GM18907 (cell line): ENCODE measurements around the gene HIPK3.
A peak's percentile ranks its signal among the peaks of the same experiment; 100 is the strongest.

Experiments used
- ATAC-seq: cut with Tn5 transposase; IDR thresholded peaks from one replicate; pipeline ENCODE4 v1.9.1; 2021; ENCODE audit warnings: mild to moderate bottlenecking, moderate library complexity; ENCODE audit not compliant: unreplicated experiment

Gene HIPK3

DNA sequence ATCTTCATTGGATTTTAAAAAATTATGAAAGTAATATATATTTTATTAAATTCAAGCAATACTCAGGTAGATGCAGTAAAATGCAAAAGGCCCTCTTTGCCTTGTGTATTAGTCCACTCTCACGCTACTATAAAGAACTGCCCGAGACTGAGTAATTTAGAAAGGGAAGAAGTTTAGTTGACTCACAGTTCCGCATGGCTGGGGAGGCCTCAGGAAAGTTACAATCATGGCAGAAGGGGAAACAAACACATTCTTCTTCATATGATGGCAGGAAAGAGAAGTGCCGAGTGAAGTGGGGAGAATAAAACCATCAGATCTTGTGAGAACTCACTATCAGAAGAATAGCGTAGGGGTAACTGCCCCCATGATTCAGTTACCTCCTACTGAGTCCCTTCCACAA lies 130.8 kb downstream of the HIPK3 start:
- peak; percentile 53 for ATAC-seq

DNA sequence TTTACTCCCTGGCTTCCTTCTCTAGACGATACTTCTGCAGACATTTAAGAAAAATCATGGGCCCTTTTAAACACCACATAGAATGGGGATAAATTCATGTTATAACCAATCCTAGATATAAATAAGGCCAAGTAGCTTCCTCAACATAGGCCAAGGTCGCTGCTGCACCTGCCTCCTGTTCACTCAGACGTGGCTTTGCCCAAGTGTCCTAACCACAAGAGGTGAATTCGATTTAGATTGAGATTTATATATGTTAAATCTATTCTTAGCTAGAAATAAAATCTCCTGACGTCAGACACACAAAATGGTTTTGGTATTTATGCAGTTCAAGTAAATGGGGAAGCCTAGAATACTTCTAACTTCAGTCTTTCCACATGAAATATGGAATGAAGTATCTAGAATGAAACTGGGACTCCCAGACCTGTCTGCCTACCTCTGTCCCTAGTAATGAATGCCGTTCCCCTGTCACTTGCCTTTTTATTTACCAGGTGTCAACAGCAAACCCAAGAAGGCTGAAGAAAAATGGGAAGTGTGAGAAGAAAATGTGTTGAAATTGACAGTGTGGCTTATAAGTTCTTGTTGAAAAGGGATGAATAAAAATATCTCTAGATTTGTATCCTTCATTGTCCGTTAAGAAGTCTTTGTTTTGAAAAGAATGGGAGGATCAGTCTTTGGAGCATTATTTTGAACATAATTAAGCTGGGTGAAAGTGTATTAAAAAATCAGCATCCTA lies 131.8 kb downstream of the HIPK3 start:
- ATAC-seq: no peak

DNA sequence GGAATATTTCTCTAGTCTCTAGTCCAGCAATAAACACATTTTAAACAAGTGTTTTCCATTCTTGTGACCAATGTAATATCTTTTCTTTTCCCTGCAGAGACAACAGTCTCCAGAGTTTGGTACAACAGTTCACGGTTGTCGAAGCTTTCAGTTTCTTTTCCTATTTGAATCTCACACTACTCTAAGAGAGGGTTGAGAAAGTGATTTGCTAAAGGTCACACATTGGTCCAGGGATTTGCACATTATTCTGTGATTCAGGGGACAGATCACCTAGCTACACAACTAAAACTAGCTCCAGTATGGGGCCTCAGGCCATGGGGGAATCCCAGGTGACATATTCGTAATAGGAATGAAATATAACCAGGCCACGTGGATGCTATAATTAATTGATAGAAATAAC lies 132.5 kb downstream of the HIPK3 start:
- ATAC-seq: peak; percentile 63

DNA sequence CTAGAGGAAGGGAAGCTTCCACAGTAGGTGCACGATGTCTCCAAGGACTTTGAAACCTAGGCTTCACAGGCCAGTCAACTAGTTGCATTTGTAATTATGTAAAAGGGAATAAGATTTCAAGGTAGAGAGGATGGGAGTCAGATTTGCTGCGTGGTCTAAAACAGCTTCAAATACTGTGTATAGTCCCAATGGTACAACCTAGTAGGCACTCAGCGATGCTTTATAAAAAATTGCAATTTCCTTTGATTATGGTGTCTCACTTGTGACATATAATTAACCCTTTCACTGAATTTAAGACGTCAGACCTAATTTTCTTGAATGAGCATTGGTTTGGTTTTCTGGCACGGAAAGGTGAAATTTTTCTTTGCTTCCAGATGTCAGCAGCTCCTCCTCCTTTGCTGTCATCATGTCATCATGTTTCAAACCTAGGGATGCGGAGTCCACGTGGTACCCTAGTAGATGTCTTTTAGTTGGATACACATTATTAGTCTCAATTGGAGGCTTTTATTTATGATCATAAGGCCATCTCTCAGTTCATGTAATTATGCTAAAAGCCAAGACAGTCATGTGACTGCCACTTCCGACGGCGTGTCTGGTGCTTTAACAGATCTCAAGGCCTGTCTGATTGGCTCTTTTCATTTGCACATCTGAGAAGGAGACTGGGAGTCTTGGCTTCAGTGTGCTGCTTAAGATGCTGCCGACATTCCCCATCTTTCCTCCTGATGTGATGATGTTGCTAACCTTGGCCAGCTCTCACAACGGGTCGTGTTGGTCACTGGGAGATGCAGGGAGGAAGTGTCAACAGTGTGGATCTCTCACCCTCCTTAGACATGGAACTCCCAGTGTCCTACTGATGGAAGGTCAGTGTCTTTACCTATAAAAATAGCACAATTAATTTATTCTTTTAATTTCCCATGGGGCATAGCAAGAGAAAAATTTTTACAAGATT lies 134.0 kb downstream of the HIPK3 start:
- no peak for ATAC-seq

DNA sequence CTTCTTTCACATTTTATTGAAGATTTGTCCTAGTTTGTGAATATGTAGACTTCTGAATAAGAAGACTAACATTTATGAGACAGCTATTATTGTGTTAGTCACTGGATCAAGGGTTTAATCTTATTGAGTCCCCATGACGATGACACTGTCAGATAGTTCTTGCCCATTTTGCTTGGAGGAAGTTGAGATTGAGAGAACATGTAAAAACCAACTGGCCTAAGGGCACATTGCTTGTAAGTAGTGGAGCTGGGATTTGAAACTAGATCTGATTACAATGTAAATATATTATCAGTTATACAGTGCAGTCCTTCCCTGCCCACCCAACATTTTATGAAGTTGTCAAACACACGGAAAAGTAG lies 134.7 kb downstream of the HIPK3 start:
- no peak for ATAC-seq

DNA sequence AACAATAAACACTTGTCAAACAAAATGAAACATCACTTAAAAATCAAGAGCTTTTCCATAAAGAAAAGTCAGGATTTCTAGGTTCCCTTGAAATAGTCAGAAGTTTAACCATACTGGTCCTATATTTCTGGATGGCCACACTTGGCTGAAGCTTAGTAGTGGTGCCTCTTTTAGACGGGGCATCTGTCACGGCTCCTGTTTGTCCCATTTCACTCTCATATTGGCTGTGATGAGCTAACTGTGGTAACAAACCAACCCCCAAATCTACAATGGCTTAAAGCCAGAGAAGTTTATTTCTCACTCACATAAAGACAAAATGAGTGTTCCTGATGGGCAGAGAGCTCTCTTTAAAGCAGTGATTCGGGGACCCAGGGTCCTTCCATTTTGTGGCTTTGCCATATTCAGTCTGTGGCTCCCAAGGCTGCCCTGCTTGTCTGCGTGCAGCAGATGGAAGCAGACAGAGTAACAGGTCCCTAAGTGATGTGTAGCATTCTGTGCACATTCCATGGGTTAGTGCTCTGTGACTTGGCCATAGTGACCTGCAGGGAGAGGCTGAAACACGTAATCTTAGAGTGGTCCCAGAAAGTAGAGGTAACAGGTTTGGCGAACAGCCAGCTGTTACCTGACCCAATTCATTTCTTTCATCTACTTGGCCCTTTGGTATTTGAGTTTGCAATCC lies 137.4 kb downstream of the HIPK3 start:
- ATAC-seq: no peak

DNA sequence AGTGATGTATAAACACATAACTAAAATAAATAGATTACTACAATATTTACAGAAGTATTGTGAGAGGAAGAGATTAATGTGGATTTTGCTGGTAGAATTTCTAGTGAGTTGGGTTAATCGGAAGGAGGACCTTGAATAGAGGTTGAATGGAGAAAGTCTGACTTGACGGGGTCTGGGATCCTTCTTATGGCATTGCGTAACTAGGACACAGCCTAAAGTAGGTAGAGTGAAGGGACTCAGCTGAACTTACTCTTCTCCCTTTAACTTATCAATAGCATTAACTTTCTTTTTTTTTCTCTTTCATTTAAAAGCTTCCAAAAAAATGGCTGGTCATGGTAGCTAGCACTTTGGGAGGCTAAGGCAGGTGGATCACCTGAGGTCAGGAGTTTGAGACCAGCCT lies 139.2 kb downstream of the HIPK3 start:
- no peak for ATAC-seq

DNA sequence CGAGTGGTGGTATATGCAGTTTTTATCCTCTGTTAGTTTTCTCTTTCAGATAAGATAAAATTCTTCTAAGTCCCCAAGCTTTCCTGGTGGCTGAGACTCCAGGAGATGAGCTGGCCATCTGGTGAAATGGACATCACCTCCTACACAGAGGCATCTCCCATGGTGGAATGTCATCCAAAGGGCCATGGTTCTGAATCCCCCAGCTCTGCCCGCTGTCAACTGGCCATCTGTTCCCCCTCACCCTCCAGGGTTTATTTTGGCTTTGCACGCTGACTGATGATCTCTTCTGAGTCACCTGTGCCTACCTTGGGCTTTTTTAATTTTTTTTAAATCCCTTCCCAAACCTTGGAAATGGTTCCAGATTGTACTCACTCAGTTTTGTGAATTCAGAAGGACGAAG lies 142.2 kb downstream of the HIPK3 start:
- ATAC-seq: no peak

DNA sequence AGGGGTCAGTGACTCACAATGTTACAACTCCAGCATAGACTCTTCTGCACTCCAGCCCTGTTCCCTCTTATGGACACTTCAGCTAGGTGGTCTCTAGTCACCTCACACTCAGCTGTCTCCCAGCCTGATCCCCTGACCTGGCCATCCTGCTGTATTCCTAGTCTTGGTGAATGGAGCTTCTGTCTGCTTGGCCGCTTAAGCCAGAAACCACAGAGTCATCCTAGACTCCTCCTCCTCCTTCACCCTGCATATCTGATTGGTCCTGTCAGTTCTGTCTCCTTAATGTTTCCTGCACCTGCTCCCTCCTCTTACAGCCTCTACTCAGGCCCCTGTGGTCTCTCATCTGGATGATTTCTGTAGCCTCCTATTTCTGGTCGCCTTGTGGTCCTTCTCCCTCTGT lies 144.9 kb downstream of the HIPK3 start:
- no peak for ATAC-seq

DNA sequence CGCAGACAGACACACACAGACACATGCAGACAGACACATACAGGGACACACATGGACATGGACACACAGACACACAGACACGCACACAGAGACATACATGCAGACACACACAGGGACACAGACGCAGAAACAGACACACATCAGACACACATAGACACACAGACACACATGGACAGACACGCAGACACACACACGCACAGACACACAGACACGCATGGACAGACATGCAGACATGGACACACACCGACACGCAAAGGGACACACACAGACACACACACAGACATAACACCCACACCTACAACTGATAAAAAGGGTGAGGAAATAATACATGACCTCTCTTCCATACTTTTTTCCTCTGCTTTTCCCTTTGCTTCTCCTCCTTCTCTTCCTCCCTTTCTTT lies 146.2 kb downstream of the HIPK3 start:
- ATAC-seq: no peak

DNA sequence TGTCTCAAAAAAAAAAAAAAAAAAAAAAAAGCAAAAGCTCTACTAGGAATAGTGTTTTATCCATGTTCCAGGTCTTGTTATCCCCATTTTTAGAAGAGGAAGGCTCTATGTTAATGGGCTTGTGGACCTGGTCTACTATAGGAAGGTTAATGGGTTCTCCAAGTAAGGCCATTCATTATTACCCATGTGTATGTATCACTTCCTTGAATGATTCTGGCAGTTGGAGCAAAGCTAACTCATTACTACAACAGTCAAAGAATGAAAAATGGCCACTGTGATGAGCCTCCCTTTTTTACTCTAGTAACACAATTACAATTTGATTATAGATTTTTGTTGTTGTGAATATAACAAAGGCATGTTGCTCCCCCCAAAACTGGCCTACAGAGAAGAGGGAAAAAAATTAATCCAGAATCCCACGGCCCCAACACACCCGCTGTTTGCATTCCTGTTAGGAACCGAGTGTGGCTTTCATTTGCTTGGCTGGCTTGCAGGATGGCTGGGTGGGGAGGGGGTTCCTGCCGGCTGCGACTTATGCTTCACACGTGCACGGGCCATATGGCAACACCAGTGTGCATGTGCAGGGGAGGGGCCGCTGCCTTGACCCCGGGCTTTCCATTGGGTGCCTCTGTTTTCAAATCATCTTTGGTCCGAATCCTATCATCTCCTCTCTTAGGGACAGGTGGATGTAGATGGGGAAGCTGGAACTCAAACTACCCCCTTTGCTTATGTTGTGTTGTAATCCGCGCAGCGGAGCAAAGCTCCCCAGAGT lies 148.8 kb downstream of the HIPK3 start:
- no peak for ATAC-seq
